Mesenchymal stem cell (in vitro differentiated cells and primary cell): Measurements from ENCODE around the gene DPM2.

Experiments
- DNase-seq: peaks from one replicate; pipeline ENCODE4 v3.0.0-alpha.2; 2013
- H2AFZ ChIP-seq: one replicate; pipeline ENCODE4 v1.6.1; 2013; ENCODE audit warnings: low read depth, mild to moderate bottlenecking, control low read depth, inconsistent platforms, low read length, moderate library complexity
- H2AK5ac ChIP-seq: 2 replicates; pipeline ENCODE4 v1.6.1; 2013; ENCODE audit warnings: low read length, moderate library complexity, mild to moderate bottlenecking, inconsistent platforms; ENCODE audit not compliant: severe bottlenecking
- H2BK120ac ChIP-seq: one replicate; pipeline ENCODE4 v1.6.1; 2013; ENCODE audit warnings: low read depth, mild to moderate bottlenecking, inconsistent platforms, low read length, moderate library complexity
- H2BK12ac ChIP-seq, 2 experiments: one replicate each; pipeline ENCODE4 v1.6.1; 2013; ENCODE audit warnings: inconsistent platforms in 2 of 2, low read length in 2 of 2, mild to moderate bottlenecking in 2 of 2, moderate library complexity in 2 of 2, control low read depth in 1 of 2
- H2BK15ac ChIP-seq: one replicate; pipeline ENCODE4 v1.6.1; 2013; ENCODE audit warnings: mild to moderate bottlenecking, low read depth, inconsistent platforms; ENCODE audit not compliant: poor library complexity, severe bottlenecking
- H2BK5ac ChIP-seq: 2 replicates; pipeline ENCODE4 v1.6.1; 2013; ENCODE audit warnings: low read depth, mild to moderate bottlenecking, low read length, control low read depth, inconsistent platforms; ENCODE audit not compliant: poor library complexity, severe bottlenecking
- H3K14ac ChIP-seq, 2 experiments: one replicate each; pipeline ENCODE4 v1.6.1; 2013; ENCODE audit warnings: inconsistent platforms in 2 of 2, low read length in 2 of 2, control low read depth in 1 of 2, mild to moderate bottlenecking in 1 of 2, moderate library complexity in 1 of 2
- H3K18ac ChIP-seq, 2 experiments: one replicate each; pipeline ENCODE4 v1.6.1; 2013; ENCODE audit warnings: inconsistent platforms in 2 of 2, low read length in 2 of 2, control low read depth in 1 of 2, low read depth in 1 of 2, mild to moderate bottlenecking in 1 of 2
- H3K23ac ChIP-seq, 2 experiments: one replicate each; pipeline ENCODE4 v1.6.1; 2013; ENCODE audit warnings: inconsistent platforms in 2 of 2, low read length in 2 of 2, mild to moderate bottlenecking in 2 of 2, moderate library complexity in 2 of 2, control low read depth in 1 of 2
- H3K27ac ChIP-seq: 2 replicates; pipeline ENCODE4 v1.5.1; 2013; ENCODE audit warnings: mild to moderate bottlenecking, moderate library complexity, low read length, control low read depth, inconsistent platforms; ENCODE audit not compliant: poor library complexity, severe bottlenecking
- H3K27me3 ChIP-seq, 2 experiments: 2 replicates each; pipeline versions ENCODE4 v1.6.1 to v1.7.0; 2013; ENCODE audit warnings: low read length in 2 of 2, mild to moderate bottlenecking in 2 of 2, moderate library complexity in 2 of 2, control low read depth in 1 of 2, inconsistent platforms in 1 of 2; ENCODE audit not compliant: control insufficient read depth in 1 of 2, insufficient read depth in 1 of 2
- H3K36me3 ChIP-seq, 2 experiments: 2 replicates each; pipeline versions ENCODE4 v1.6.1 to v1.7.0; 2013; ENCODE audit warnings: low read length in 2 of 2, control low read depth in 1 of 2, inconsistent platforms in 1 of 2, low read depth in 1 of 2, mild to moderate bottlenecking in 1 of 2; ENCODE audit not compliant: insufficient read depth in 2 of 2, control insufficient read depth in 1 of 2
- H3K4ac ChIP-seq, 2 experiments: one replicate each; pipeline ENCODE4 v1.6.1; 2013; ENCODE audit warnings: inconsistent platforms in 2 of 2, low read length in 2 of 2, mild to moderate bottlenecking in 2 of 2, moderate library complexity in 2 of 2, control low read depth in 1 of 2, low read depth in 1 of 2
- H3K4me1 ChIP-seq: 2 replicates; pipeline ENCODE4 v1.6.1; 2013; ENCODE audit warnings: low read depth, low read length, control low read depth; ENCODE audit not compliant: control insufficient read depth, insufficient read depth
- H3K4me2 ChIP-seq: 2 replicates; pipeline ENCODE4 v1.6.1; 2013; ENCODE audit warnings: low read length, mild to moderate bottlenecking, inconsistent platforms; ENCODE audit not compliant: poor library complexity, severe bottlenecking
- H3K4me3 ChIP-seq, 2 experiments: 2 replicates each; pipeline versions ENCODE4 v1.5.1 to v1.7.0; 2013; ENCODE audit warnings: low read length in 2 of 2, mild to moderate bottlenecking in 2 of 2, control low read depth in 1 of 2, low read depth in 1 of 2; ENCODE audit not compliant: insufficient read depth in 1 of 2
- H3K79me1 ChIP-seq: replicated peaks from 2 replicates; pipeline ENCODE4 v1.6.1; 2013; ENCODE audit warnings: mild to moderate bottlenecking, control low read depth, low read length, inconsistent platforms; ENCODE audit not compliant: poor library complexity, severe bottlenecking
- H3K9ac ChIP-seq: 2 replicates; pipeline ENCODE4 v1.7.0; 2013; ENCODE audit warnings: mild to moderate bottlenecking, low read length, moderate library complexity
- H3K9me3 ChIP-seq: 2 replicates; pipeline ENCODE4 v1.7.0; 2013; ENCODE audit warnings: mild to moderate bottlenecking, low read length; ENCODE audit not compliant: control insufficient read depth
- H4K8ac ChIP-seq: one replicate; pipeline ENCODE4 v1.6.1; 2013; ENCODE audit warnings: inconsistent platforms, mild to moderate bottlenecking, low read length, moderate library complexity
- H4K91ac ChIP-seq: one replicate; pipeline ENCODE4 v1.6.1; 2013; ENCODE audit warnings: mild to moderate bottlenecking, low read length, inconsistent platforms
- WGBS: methylation state at CpG from one replicate; pipeline ENCODE4 v1.1.7; 2013; ENCODE audit warnings: mixed read lengths; 5-methylcytosine and 5-hydroxymethylcytosine counted together

The DPM2 gene

GRCh38 chr9:127885508-127886281, 52.0 kb downstream of the DPM2 start:
- no peak overlapping the region for H3K23ac ChIP-seq
- no peak overlapping the region for H3K4me3 ChIP-seq
- H3K4me2 ChIP-seq = no peak overlapping the region
- peaks cover 59 to 67% of the 10 kb centered on the region in 2 experiments for H3K36me3 ChIP-seq
- no peak overlapping the region for H3K18ac ChIP-seq
- H2AFZ ChIP-seq = no peak overlapping the region
- no peak overlapping the region for H2BK12ac ChIP-seq
- no peak overlapping the region for H2BK5ac ChIP-seq
- H4K91ac ChIP-seq = peak overlapping the region; percentile 18
- no peaks in the 10 kb centered on the region for H3K27me3 ChIP-seq
- peaks cover 29% of the 10 kb centered on the region for H3K4me1 ChIP-seq
- H4K8ac ChIP-seq = no peak overlapping the region
- peak overlapping the region; percentile 27 for H2AK5ac ChIP-seq
- no peak for DNase-seq
- no peaks in the 10 kb centered on the region for H3K9me3 ChIP-seq
- no peak overlapping the region for H3K27ac ChIP-seq
- 72% methylated on average over 10 of the region's 13 CpGs for WGBS
- no peak overlapping the region for H3K9ac ChIP-seq
- H3K79me1 ChIP-seq = peaks cover 14% of the 10 kb centered on the region
- H3K4ac ChIP-seq = no peak overlapping the region
- H2BK120ac ChIP-seq = no peak overlapping the region
- no peak overlapping the region for H3K14ac ChIP-seq
- no peak overlapping the region for H2BK15ac ChIP-seq
